Ascending aorta (tissue), 2 donors: Measurements from ENCODE around the gene SNTB2. TPM values are rescaled to one million over a fixed set of nuclear protein-coding genes. Genes with fewer than 3 reads are reported as not detected.

ENCODE experiments used
- DNase-seq, 2 donors: peaks; one replicate each; pipeline ENCODE4 v3.0.0-alpha.2; 2019; ENCODE audit warnings: low spot score in 2 of 2
- H3K27ac ChIP-seq, 2 donors: fragments of 200-600 bp; sonication (generic); one replicate each; pipeline ENCODE4 v1.5.1; 2016 to 2017; ENCODE audit warnings: mild to moderate bottlenecking in 1 of 2
- H3K27me3 ChIP-seq: fragments of 200-600 bp; sonication (generic); one replicate; pipeline ENCODE4 v1.5.1; 2017
- H3K36me3 ChIP-seq, 2 donors: fragments of 200-600 bp; sonication (generic); one replicate each; pipeline ENCODE4 v1.5.1; 2016
- H3K4me1 ChIP-seq, 2 donors: fragments of 200-600 bp; sonication (generic); one replicate each; pipeline ENCODE4 v1.5.1; 2016 to 2017; ENCODE audit warnings: mild to moderate bottlenecking in 1 of 2
- H3K4me3 ChIP-seq, 2 donors: fragments of 200-600 bp; sonication (generic); one replicate each; pipeline ENCODE4 v1.5.1; 2016 to 2017; ENCODE audit warnings: mild to moderate bottlenecking in 1 of 2
- H3K9me3 ChIP-seq, 2 donors: fragments of 200-600 bp; sonication (generic); one replicate each; pipeline ENCODE4 v1.5.1; 2016
- intact Hi-C: fragments of 100-400 bp; cut with DNase I; formaldehyde crosslinking; loops from one replicate; pipeline ENCODE4 v1.15.1; 2023
- total RNA-seq: library from RNA; depleted of rRNA; stranded (reverse); fragments of >200 nt; gene quantifications from one replicate; pipeline ENCODE4 v1.1.0, GENCODE V29; 2016
- TF ChIP-seq, protein P1 (sequence below), 3 experiments: fragments of 200-600 bp in 2 of 3; fragments of 450-650 bp in 1 of 3; sonication (generic) in 2 of 3; IDR thresholded peaks; one replicate each; pipeline ENCODE4 v1.5.1; 2016 to 2019; ENCODE audit warnings: antibody characterized with exemption in 3 of 3, mild to moderate bottlenecking in 1 of 3, moderate library complexity in 1 of 3

SNTB2 gene
- total RNA-seq, 1 donor from 2014 or later, result 19.7 TPM

DNA sequence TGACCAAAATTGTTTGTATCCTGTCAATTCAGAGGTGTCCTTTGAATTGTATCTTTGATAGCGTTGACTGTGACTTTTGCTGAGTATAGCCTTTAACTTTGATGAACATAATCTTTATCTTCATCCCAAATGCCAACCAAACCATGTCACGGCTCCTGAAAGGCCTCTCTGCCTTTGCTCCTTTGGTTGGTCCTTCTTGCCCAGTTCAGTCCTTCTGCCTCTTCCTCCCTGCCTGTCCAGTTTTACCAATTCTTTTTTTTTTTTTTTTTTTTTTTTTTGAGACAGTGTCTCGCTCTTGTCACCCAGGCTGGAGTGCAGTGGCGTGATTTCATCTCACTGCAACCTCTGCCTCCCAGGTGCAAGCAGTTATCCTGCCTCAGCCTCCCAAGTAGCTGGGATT, 111.3 kb downstream of the SNTB2 start:
- Histone ChIP-seq H3K27me3 (no peaks in the 10 kb centered on the region), H3K4me1 (no peaks in the 10 kb centered on the region), H3K4me3 (no peak overlapping the region), H3K9me3 (no peaks in the 10 kb centered on the region), H3K36me3 (peaks cover 16 to 19% of the 10 kb centered on the region in 2 donors), H3K27ac (no peak overlapping the region)
- DNase-seq, result no peak
- intact Hi-C loops, result no loop called here
- TF ChIP-seq, protein P1, sequence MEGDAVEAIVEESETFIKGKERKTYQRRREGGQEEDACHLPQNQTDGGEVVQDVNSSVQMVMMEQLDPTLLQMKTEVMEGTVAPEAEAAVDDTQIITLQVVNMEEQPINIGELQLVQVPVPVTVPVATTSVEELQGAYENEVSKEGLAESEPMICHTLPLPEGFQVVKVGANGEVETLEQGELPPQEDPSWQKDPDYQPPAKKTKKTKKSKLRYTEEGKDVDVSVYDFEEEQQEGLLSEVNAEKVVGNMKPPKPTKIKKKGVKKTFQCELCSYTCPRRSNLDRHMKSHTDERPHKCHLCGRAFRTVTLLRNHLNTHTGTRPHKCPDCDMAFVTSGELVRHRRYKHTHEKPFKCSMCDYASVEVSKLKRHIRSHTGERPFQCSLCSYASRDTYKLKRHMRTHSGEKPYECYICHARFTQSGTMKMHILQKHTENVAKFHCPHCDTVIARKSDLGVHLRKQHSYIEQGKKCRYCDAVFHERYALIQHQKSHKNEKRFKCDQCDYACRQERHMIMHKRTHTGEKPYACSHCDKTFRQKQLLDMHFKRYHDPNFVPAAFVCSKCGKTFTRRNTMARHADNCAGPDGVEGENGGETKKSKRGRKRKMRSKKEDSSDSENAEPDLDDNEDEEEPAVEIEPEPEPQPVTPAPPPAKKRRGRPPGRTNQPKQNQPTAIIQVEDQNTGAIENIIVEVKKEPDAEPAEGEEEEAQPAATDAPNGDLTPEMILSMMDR (IDR thresholded peaks at IDR 0.05), result no peak

DNA sequence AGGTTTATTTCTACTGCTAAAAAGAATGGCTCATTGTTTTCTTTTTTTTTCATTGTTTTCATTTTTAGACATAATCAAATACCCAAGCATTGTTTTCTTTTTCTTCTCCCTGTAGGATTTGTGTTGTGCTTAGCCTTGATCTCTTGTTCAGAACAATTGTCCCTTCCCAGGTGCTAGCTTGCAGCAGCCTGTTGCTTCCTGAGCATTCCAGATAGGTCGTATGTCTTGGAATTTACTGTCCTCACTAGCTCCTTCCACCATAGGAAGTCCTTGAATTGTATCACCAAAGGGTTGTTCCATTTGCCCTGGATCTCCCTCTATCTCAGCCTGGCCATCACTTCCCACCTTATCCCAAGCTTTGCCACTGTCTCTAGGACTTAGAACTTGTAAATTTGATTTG, 114.2 kb downstream of the SNTB2 start:
- intact Hi-C loops, result no loop called here
- peaks cover 19 to 25% of the 10 kb centered on the region in 2 donors for H3K36me3 ChIP-seq

DNA sequence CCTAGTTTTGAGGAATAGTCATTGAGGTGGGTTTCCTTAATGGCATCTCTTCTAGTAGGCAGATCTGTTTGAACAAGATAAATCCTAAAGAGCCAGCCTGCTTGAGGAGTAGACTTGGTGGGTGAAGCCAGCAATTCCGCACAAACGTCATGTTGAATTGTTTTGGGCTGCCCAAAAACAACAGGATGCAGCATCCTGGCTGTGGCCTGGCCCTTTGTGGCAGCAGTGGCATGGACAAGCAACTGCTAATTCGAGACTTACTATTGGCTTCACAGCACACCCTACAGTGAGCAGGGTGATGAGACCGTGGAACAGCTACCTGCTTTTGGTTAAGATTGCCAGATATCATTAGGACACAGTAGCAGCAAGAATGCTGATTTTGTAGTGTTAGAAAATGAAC, 114.9 kb downstream of the SNTB2 start:
- Histone ChIP-seq H3K4me3 (no peak overlapping the region), H3K4me1 (no peaks in the 10 kb centered on the region), H3K36me3 (peaks cover 19 to 25% of the 10 kb centered on the region in 2 donors), H3K27me3 (no peaks in the 10 kb centered on the region), H3K9me3 (no peaks in the 10 kb centered on the region), H3K27ac (no peak overlapping the region)
- TF ChIP-seq, protein P1 (IDR thresholded peaks at IDR 0.05), result no peak
- no peak for DNase-seq
- intact Hi-C loops, result no loop called here

More for the DNA sequence above, 114.2 kb downstream of the SNTB2 start:
- Histone ChIP-seq H3K4me3 (no peak overlapping the region), H3K27ac (no peak overlapping the region), H3K4me1 (no peaks in the 10 kb centered on the region), H3K27me3 (no peaks in the 10 kb centered on the region), H3K9me3 (no peaks in the 10 kb centered on the region)
- TF ChIP-seq, protein P1 (IDR thresholded peaks at IDR 0.05), result no peak
- DNase-seq, result no peak

DNA sequence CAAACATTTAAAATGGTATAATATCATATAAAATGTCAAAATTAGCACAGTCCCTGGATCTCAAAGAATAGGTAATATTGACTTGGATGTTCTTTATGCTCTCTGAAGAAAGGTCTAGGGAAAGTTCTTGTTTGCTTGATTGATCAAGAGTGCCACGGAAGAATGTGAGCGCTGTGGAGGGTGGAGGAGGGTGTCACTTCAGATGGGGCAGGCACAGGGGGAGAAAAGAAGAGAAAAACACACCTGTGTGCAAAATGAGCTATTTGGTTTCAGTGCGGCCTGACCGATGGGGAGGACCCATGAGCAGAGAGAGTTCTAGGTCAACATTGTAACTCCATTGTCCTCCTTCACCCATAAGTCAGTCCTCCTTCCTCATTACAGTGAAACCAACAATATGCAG, 115.3 kb downstream of the SNTB2 start:
- TF ChIP-seq, protein P1 (IDR thresholded peaks at IDR 0.05), result no peak
- H3K27ac ChIP-seq, result no peak overlapping the region
- no peaks in the 10 kb centered on the region for H3K9me3 ChIP-seq
- no peak for DNase-seq
- no peaks in the 10 kb centered on the region for H3K4me1 ChIP-seq
- H3K4me3 ChIP-seq, result no peak overlapping the region
- peaks cover 19 to 25% of the 10 kb centered on the region in 2 donors for H3K36me3 ChIP-seq
- H3K27me3 ChIP-seq, result no peaks in the 10 kb centered on the region
- intact Hi-C loops, result no loop called here

DNA sequence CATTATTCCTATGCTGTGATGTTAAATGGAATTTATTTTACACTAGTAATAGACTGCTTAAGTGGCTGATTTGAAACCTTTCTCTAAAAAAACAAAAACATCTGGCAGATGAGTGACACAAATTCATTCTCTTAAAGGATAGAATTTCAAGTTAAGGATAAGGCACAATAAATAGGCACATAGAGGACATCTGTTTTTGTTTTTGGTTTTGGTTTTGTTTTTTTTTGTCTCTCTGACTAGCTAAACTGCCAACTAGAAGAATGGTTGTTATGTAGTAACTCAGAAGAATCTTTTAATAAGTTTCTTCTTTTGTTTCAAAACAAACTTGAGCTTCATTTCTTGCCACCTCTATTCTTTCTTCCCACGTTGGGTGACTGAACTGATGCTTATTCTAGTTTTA, 119.1 kb downstream of the SNTB2 start:
- peaks cover 6 to 9% of the 10 kb centered on the region in 2 donors for H3K36me3 ChIP-seq
- DNase-seq, result no peak
- H3K4me1 ChIP-seq, result peaks cover 0 to 3% of the 10 kb centered on the region in 2 donors
- intact Hi-C loops, result no loop called here
- TF ChIP-seq, protein P1 (IDR thresholded peaks at IDR 0.05), result no peak
- H3K27ac ChIP-seq, result no peak overlapping the region
- H3K9me3 ChIP-seq, result no peaks in the 10 kb centered on the region
- no peak overlapping the region for H3K4me3 ChIP-seq
- no peaks in the 10 kb centered on the region for H3K27me3 ChIP-seq

DNA sequence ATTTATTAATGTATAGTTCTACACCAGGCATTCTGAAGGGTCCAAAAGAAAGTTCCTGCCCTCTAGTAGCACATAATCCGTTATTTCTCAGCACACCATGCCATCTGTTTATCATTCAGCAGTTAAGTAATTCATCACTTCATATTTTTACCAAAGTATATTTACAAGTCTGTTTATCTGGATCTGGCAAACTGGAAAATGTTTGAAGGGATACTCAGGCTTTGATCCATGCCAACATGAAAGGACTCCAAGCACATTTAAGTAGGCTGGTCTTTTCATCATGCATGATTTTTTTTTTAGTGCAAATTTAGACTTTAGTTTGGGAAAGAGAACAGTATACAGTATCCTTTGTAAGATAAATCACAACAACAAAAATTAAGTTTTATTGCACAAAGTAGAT, 120.1 kb downstream of the SNTB2 start:
- TF ChIP-seq, protein P1 (IDR thresholded peaks at IDR 0.05), result no peak
- no peak overlapping the region for H3K27ac ChIP-seq
- no peaks in the 10 kb centered on the region for H3K27me3 ChIP-seq
- no peaks in the 10 kb centered on the region for H3K9me3 ChIP-seq
- H3K4me3 ChIP-seq, result no peak overlapping the region
- peaks cover 0 to 8% of the 10 kb centered on the region in 2 donors for H3K36me3 ChIP-seq
- no peak for DNase-seq
- intact Hi-C loops, result no loop called here
- peaks cover under 1 to 6% of the 10 kb centered on the region in 2 donors for H3K4me1 ChIP-seq
